ENCODE results near the gene XRCC5. TPM values are rescaled to one million over a fixed set of nuclear protein-coding genes. Genes with fewer than 3 reads are reported as not detected.

The XRCC5 gene
- polyA plus RNA-seq, 4 donors = 308 to 423 (median 375) TPM

- peak in 2 of 4 donors; percentile 60 to 71 for DNase-seq (ENCODE audit: low read depth in 4 of 4, low spot score in 3 of 4)
Measured at GRCh38 chr2:216083464-216084281, 25.5 kb upstream of the XRCC5 start.

DNA sequence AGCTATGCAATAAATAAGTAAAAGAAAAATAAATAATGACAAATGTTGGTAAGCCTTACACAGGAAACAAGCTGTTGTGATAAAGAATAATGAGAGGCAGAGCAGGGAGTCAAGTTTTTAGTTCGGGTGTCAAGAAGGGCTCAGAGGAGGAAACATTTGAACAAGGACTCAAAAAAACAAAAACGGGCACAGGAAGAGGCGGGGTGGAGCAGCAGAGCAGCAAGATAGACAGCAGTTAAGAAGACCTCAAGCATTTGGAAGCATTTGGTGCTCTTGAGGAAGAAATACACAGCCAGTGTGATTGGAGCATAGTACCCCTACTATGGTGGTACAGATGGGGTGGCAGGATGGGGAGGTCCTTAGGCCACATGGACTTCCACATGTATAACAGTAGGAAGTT, 24.6 kb upstream of the XRCC5 start:
- no peak for DNase-seq (ENCODE audit: low read depth in 4 of 4, low spot score in 3 of 4)

DNA sequence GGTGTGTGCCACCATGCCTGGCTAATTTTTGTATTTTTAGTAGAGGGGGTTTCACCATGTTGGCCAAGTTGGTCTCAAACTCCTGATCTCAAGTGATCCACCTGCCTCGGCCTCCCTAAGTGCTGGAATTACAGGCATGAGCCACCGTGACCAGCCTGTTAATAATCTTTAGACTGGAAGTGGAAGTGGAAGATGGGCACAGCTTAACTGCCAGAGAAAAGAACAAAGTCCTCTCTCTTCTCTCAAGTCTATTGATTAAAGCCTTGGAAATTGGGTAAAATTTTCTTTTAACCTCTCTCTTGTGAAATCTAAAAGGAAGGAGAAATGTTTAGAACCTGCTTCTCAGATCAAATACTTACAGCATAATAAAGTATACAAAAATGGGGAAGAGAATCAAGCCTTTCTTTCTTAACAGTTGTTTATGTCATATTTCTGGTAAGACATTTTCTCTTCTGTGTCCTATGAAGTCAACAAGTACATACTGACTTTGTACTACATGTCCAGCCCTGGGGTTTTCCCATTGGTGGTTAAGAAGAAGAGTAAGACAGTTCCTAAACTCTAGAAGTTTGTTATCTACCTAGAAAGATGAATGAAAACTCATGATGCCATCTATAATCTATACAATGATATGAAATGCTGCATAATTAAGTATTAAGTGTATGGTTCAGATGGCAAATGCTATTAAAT, 22.8 kb upstream of the XRCC5 start:
- DNase-seq (ENCODE audit: low read depth in 4 of 4, low spot score in 3 of 4) = no peak

DNA sequence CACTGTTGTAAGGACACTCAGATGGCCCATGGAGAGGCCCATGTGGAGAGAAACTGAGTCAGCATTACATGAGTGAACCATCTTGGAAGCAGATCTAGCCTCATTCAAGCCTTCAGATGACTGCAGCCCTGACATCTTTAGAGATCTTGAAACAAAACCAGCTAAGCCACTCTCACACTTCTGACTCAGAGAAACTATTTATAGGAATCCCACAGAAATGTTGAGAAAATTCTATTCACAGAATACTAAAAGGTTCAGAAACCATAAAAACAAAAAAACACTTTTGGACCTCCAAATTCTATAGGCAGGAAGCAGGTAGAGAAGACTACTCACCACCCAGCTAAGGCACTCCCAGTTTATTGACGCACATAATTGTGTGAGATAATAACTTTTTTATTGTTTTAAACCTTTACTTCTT, 18.8 kb upstream of the XRCC5 start:
- DNase-seq (ENCODE audit: low read depth in 4 of 4, low spot score in 3 of 4) = no peak

- DNase-seq (ENCODE audit: low read depth in 4 of 4, low spot score in 3 of 4) = no peak
Measured at GRCh38 chr2:216092646-216093045, 16.5 kb upstream of the XRCC5 start.

- DNase-seq (ENCODE audit: low read depth in 4 of 4, low spot score in 3 of 4) = no peak
Measured at GRCh38 chr2:216094701-216095100, 14.4 kb upstream of the XRCC5 start.

DNA sequence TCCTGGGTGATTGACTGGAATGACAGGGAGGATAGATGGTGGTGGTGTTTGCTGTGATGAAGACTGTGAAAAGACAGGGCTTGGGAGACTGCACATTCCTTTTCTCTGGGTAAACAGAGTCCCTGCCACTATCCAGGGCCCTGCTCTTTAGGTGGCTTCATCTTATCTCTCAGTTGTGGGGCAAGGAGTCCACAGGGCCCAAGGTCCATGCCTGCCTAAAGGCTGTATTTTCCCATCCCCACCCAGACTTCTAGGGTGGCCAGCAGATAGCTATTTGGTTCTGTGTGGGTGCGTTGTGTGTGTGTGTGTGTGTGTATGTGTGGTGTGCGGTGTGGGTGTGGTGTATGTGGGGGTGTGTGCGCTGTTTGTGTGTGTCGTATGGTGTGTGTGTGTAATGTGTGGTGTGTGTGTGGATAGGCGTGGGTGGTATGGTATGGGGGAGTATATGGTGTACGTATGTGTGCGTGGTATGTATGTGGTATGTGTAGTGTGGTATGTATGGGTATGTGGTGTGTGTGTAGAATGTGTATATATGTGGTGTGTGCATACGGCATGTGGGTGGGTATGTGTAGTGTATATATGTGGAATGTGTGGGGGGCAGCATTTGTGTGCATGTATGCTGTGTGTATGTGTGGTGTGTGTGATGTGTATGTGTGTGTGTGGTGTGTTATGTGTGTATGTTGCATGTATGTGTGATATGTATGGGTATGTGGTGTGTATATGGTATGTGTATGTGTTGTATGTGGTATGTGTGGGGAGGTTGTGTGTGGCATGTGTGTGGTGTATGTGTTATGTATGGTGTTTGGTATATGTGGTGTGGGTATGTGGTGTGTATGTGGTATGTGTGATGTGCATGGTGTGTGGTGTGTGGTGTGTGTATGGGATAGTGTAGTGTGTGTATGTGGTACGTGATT, 10.5 kb upstream of the XRCC5 start:
- no peak for DNase-seq (ENCODE audit: low read depth in 4 of 4, low spot score in 3 of 4)

DNA sequence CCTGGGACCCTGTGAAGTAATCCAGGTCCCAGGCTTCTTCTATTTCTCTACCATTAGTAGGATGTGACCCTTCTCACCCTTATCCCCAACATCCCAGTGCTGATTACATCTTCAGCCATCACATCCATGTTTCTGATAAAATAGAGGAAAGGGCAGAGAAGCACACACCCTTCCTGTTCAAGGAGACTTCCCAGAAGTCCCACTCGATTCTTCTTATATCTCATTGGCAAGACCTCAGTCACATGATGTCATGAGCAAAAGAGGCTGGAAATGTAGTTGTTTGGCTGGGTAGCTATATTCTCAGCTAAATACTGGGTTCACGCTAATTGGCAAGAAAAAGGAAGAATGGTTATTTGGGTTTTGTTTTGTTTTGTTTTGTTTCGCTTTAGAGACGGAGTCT, 8.0 kb upstream of the XRCC5 start:
- no peak for DNase-seq (ENCODE audit: low read depth in 4 of 4, low spot score in 3 of 4)

GRCh38 chr2:216103213-216103612, 5.9 kb upstream of the XRCC5 start:
- DNase-seq (ENCODE audit: low read depth in 4 of 4, low spot score in 3 of 4) = no peak

DNA sequence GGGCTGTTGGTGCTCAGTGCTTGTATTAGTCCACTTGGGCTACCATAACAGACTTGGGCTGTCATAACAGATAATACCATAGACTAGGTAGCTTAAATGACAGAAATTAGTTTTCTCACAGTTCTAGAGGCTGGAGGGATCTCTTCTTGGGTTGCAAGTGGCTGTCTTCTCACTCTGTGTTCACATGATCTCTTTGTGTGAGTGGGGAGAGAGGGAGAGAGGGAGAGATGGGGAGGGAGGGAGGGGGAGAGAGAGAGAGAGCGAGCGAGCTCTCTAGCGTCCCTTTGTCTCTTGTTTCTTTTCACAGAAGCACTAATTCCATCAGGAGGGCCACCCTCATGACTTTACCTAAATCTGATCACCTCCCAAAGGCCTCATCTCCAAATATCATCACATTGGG, 4.5 kb upstream of the XRCC5 start:
- no peak for DNase-seq (ENCODE audit: low read depth in 4 of 4, low spot score in 3 of 4)

GRCh38 chr2:216107320-216107719, 1.8 kb upstream of the XRCC5 start:
- no peak for DNase-seq (ENCODE audit: low read depth in 4 of 4, low spot score in 3 of 4)

DNA sequence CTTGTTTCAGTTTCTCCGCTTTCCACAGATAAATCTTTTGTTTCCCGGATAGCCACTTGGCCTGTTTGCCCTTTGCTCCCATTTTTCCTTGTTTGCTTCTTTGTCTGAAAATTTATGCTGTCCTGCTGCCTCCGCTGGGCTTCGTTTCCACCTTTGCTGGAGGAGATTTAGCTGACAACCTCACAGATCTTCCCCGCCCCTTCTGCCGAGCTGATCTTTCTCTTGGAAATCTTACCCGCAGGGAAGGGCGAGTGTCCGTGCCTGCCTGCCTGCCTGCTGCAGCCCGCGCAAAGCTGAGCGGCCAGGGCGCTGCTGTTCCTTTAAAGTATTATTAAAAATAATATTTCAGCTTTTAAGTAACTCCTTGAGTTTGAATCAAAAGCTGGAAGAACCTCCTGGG, 1.4 kb upstream of the XRCC5 start:
- DNase-seq (ENCODE audit: low read depth in 4 of 4, low spot score in 3 of 4) = no peak

GRCh38 chr2:216108310-216108966, 710 bp upstream of the XRCC5 start:
- no peak for DNase-seq (ENCODE audit: low read depth in 4 of 4, low spot score in 3 of 4)

DNA sequence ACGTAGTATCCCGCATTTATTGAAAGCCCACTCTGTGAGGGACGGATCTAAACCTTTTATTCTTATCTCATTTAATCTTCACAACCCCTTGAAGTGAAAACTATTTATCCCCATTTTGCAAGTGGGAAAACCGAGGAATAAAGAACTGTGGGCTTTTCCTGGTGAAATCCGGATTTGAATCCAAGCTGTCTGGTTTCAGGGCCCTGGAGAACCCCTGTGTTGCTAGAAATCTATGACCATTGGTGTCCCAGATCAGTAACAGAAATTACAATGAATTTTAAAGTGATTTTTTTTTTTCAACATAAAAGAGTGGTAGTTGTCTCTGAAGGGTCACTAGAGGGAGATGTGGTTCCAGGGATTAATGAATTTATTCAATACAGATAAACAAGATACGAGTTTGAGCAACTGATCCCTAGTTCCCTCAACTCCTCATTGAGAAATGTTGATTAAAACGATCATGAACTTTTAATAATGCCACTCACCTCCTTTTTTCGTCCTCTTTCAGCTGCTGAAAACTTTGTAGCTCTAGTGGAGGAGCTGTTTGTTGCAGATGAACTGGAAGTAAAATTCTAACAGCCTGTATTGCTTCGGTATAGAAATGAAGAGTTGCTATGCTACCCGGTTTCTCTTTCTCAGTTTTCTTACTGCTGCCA, 940 bp downstream of the XRCC5 start:
- DNase-seq (ENCODE audit: low read depth in 4 of 4, low spot score in 3 of 4) = no peak

- no peak for DNase-seq (ENCODE audit: low read depth in 4 of 4, low spot score in 3 of 4)
Measured at GRCh38 chr2:216110620-216111019, 1.5 kb downstream of the XRCC5 start.

DNA sequence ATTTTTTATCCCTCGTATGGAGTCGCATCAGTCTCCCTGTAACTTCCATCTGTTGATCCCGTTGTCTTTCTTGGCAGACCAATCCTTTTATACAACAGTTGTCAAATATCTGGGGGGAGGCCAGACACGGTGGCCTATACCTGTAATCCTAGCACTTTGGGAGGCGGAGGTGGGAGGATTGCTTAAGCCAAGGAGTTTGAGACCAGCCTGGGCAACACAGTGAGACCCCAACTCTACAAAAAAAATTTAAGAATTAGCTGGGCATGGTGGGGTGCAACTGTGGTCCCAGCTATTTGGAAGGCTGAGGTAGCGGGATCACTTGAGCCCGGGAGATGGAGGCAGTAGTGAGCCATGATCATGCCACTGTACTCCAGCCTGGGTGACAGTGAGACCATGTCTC, 2.0 kb downstream of the XRCC5 start:
- no peak for DNase-seq (ENCODE audit: low read depth in 4 of 4, low spot score in 3 of 4)

- DNase-seq (ENCODE audit: low read depth in 4 of 4, low spot score in 3 of 4) = no peak
Measured at GRCh38 chr2:216112926-216113325, 3.8 kb downstream of the XRCC5 start.

DNA sequence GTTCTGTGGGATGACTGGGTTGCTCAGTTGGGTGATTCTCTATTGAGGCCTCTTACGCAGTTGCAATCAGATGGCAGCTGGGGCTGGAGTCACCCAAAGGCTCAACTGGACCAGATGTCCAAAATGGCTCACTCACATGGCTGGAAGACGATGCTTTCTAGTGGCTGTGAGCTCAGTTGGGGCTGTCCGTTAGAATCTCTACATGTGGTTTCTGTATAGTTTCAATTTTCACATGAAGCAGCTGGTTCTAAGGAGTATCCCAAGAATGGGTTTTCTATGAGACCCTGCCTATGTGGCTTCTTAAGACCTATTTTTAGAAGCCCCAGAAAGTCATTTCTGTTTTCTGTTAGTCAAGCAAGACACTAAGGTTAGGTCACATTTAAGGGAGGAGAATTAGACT, 4.4 kb downstream of the XRCC5 start:
- no peak for DNase-seq (ENCODE audit: low read depth in 4 of 4, low spot score in 3 of 4)

DNA sequence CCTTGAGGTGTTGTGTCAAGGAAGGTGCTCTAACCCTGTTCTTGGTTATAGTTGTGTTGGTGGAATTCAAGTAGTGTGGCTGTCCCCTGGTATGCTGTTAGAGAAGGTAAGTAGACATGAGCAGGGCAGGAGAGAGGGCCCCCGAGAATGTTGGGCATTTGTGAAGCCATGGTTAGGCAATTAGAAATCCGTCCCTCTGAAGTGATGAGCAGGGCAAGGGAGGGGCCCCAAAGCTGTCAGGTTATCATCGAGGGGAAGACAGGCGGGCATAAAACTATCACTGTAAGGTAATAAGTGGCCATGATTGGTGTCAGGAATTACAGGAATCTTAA, 5.2 kb downstream of the XRCC5 start:
- no peak for DNase-seq (ENCODE audit: low read depth in 4 of 4, low spot score in 3 of 4)
